HG03342 (cell line): ENCODE results near the gene ZNF410.
"Not testable (repeated sequence)": the region's sequence is repeated elsewhere in the genome, so short reads cannot be mapped to it uniquely, and the experiment has no call there.

ENCODE experiments used
- ATAC-seq: cut with Tn5 transposase; IDR thresholded peaks from one replicate; pipeline ENCODE4 v1.9.1; 2021; ENCODE audit warnings: mild to moderate bottlenecking, moderate library complexity; ENCODE audit not compliant: unreplicated experiment

ZNF410 gene

DNA sequence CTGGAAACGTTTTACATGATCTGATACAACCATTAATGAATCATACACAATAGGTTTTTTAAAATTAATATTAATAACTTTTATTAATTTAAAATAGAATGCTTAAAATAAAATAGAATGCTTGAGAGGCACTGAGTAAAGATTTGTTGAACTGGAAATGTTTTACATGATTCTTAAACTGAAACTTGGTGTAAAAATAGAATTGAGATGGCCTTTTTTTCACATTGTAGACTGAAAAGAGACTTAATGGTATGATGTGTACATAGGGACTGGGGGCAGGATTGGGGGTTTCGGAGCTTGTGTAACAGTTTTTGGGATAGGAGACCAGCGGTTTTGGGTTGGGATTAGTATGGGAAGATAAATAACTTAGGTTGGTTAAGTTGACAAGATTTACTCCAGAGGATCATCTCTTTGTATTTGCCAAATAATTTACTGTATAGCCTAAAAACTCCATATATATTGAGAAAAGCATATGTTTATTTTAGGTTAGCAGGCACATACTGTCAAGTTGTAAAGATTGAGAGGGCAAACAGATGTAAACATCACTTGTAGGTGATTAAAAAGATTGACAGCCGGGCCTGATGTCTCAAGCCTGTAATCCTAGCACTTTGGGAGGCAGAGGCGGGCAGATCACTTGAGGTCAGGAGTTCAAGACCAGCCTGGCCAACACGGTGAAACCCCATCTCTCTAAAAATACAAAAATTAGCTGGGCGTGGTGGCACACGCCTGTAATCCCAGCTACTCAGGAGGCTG, 2.0 kb upstream of the ZNF410 start:
- no peak for ATAC-seq

DNA sequence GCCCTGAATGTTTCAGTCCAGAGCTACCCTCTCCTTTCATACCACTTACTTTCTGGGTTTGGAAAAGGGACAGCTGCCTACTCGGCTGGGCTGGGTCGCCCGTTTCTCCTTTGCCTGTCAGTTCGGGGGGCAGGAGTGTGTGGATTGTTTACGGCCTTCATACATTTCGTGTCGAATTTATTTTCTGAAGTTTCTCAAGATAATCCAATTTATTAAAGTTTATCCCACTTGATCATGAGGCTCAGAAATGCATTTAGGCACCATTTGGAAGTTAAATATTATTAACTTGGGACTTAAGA, 608 bp downstream of the ZNF410 start:
- ATAC-seq: no peak

DNA sequence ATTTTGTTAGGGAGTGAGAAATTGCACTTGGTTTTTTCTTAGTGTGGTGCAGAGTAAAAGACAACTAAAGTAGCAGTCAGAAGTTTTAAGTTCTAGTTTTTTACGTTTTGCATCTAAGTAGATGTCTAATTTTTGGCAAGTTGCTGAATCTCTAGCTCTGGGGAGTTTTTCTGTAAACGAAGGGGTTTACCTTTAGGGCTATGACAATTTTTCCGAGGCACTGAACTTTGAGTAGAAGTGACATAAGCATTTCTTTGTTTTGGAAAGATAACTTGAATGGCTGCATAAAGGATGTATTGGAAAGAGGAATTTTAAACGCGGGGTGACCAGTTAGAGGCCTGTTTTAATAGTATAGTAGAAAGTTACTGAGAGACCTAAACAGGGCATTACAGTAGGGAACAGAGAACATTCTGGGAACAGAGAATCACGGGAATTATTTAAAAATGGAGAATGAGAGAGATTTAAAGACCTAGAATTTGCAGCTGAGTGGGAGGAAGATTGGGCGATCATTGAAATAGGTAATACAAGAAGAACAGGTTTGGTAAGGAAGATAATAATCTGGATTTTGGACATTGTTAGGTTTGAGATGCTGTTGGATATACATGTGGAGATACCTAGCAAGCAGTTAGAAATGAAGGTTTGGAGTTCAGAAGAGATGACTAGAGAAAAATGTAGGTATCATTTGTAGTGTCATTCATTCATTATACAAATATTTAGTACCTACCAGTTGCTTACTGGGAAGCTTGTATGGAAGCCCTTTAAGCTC, 1.2 kb downstream of the ZNF410 start:
- ATAC-seq: no peak

DNA sequence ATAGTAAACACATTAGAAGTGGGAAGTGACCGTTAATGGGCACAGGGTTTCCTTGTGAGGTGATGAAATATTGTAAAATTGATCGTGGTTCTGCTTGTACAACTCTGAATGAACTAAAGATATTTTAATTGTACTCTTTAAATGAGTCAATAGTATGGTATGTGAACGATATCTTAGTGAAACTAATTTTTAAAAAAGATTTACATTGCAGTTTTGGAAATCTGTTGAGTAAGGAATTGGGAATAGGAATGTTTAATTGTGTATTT, 1.7 kb downstream of the ZNF410 start:
- no peak for ATAC-seq

DNA sequence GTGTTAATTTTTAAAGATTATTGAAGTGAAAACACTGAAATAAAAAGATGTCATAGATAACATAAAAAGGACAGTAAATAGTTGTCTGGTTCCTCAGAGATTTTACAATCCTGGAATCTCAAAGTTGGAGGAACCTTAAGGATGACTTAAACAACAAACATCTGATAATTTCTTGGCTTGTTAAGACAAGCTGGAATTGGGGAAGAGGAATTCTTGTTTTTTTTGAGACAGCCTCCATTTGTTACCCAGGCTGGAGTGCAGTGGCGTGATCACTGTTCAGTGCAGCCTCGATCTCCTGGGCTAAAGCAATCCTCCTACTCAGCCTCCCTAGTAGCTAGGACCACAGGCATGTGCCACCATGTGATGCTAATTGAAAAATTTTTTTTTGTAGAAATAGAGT, 2.3 kb downstream of the ZNF410 start:
- ATAC-seq: no peak

DNA sequence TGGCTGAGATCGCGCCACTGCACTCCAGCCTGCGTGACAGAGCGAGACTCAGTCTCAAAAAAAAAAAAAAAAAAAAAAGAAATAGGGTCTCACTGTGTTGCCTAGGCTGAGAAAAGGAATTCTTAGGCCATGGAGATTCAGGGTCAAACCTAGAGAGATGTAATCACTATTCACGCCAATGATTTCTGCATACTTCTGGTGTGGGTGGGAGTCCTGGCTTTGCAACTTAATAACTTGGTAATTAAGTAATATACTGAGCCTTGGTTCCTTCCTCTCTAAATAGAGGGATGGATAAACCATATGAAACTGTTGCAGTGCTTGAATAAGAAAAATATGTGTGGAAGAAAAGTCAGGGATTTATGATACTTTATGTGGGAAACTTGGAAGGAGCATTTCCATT, 2.7 kb downstream of the ZNF410 start:
- no peak for ATAC-seq

DNA sequence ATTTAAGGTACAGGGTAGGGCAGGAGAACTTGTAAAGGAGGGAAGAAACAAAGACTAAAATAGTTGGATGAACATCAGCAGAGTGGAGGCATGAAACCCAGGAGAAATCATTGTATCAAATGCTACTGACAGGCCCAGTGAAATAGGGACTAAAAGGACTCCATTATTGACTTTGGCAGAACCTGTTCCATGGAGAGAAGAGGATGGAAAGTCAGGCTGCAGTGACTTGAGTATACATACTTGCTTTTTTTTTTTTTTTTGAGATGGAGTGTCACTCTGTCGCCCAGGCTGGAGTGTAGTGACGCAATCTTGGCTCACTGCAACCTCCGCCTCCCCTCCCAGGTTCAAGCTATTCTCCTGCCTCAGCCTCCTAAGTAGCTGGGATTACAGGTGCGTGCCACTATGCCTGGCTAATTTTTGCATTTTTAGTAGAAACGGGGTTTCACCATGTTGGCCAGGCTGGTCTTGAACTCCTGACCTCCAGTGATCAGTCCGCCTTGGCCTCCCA, 7.6 kb downstream of the ZNF410 start:
- not testable (repeated sequence) for ATAC-seq

DNA sequence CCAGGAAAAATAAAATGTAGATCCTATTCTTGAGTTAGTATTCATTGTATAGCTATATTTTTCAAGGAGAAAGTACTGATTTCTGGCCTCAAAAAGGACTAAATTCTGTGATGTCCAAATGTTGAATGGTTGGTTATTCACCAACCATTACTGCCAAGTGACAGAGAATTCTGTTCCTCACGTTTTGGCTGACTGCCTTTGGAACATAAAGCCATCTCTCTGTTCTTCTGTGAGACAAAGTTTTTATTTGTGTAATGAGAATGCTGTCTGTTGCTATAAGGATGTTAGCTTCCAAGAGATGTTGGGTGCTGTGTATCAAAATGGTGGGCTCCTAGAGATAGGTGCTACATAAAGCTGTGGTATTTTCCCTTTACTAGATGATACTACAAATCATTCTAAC, 9.3 kb downstream of the ZNF410 start:
- no peak for ATAC-seq

DNA sequence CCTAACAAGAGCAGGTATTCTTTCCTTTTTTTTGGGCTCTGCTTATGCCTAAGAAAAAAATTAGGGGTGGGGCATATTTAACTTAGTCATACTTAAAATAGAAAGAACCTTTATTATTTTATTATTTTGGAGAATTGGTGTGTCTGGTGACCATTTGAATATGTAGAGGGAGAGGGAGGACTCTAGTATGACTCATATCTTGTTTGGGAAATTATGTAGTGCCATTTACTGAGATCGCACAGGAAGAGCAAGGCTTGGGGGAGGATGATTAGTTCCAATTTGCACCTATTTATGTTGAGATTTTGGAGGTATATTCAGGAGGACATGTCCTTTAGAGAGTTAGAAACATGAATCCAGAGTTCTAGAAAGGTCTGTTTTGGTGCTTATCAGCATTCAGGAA, 9.9 kb downstream of the ZNF410 start:
- ATAC-seq: no peak

DNA sequence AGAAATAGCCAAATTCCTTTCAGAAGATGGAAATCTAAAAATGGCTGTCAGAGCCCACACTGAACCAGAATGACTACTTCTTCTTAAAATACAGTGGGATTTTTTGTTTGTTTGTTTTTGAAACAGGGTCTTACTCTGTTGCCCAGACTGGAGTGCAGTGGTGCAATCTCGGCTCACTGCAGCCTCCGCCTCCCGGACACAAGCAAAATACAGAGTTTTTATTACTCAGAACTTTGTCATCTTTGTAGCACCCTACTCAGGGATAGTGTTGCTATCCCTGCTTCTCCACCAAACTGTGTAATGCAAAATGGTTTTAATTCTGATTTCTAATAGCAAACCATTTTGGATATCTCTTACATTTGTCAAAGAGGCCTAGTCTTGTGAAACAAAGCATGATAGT, 16.4 kb downstream of the ZNF410 start:
- ATAC-seq: no peak

DNA sequence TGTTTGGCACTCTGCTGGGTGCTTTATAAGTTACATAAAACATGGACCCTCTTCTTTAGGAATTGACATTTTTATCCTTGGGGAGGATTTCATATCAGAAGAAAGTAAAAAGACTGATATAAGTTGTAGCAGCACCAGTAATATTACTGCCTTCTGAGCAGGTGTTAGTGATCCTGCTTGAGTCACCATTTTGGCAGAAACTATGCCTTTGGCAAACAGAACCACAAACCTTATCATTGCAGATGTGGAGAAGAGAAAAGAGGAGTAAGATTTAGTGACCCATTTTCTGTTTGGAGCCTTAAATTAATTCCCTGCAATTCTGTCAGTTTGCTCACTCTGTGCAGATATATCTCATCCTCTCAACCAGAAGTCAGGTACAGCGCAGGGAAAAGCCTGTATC, 23.0 kb downstream of the ZNF410 start:
- ATAC-seq: no peak

DNA sequence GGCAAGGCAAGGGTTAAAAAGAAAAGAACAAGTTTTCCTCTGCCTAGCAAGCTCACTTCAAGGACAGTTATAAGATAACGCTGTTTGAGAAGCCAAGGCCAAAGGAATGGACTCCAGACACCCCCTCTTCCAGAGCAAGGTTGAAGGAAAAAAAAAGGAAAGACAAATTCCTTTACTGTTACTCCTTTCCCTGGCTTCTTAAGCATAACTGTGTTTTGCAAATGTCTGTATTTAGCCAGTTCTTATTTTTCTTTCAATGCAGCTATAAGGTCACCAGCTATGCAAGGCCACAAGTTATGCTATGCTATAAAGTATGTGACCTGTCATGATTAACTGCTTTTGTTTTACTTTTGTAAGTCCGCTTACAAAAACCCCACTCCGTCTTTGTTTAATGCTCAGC, 26.6 kb downstream of the ZNF410 start:
- no peak for ATAC-seq

DNA sequence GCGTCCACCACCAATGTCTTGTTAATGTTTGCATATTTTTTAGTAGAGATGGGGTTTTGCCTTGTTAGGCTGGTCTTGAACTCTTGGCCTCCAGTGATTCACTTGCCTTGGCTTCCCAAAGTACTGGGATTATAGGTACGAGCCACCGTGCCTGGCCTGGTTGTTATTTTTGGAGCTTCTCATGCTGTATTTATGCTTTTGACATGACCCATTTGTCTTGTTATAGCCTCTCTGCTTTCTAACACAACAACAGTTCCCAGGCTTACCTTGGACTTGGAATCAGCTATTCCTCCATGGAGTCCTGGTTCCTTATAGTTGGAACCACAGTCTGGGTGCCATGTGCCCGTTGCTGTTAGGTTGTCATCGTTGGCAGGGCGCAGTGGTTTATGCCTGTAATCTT, 29.7 kb downstream of the ZNF410 start:
- ATAC-seq: no peak

DNA sequence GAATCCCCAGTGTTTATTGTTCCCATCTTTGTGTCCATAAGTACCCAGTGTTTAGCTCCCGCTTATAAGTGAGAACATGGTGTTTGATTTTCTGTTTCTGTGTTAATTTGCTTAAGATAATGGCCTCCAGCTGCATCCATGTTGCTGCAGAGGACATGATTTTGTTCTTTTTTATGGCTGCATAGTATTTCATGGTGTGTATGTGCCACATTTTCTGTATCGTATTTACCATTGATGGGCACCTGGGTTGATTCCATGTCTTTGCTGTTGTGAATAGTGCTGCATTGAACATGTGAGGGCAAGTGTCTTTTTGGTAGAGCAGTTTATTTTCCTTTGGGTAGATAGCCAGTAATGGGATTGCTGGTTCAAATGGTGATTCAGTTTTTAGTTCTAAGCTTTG, 32.8 kb downstream of the ZNF410 start:
- ATAC-seq: not testable (repeated sequence)

DNA sequence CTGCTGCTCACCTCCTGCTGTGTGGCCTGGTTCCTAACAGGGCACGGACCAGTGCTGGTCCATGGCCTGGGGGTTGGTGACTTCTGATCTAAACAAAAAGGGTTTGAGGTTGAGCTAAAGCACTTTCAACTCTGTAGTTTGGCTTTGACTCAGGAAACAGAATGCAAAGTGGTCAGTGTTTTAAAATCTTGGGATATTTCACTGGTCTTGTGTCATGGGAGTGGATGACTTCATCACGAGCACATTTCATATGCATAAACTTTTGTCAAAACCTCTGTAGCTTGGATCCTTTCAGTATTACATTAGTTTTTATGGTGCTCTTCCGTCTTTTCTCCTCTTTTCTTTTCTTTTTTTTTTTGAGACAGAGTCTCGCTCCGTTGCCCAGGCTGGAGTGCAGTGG, 37.7 kb downstream of the ZNF410 start:
- no peak for ATAC-seq

DNA sequence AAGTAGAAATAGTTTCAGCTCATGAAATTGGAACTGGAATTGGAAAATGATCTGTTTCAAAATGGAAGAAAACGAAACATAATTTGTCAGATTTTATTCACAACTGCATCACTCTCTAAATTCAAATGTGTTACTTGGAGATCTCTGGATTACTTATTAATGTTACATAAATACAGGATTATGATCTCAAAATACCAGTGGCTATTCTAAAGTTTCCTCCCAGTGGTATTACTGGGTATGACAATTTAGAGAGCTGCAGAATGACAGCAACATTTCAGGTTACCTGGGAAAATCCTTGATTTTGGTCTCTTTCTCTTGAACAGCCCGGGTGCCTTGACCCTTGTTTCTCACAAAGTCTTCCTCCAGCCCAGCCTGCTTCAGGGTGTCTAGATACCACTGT, 49.0 kb downstream of the ZNF410 start:
- ATAC-seq: no peak

DNA sequence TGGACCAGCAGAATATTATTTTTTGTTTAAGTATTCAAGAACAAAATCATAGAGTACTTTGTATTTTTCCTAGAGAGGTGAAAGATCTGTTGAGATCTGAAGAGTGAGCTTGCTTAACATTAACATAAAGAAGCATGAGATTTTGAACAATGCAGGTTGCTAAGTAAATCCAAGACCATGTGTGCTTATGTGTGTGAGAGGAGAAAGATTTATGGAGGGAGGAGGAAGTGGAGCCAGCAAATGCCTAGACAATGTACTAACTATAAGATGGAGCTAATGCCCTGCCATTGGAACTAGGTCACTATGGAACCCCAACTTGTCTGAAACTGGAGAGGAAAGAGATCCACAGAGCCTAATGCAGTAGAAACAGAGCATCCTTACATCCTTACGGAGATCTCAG, 49.9 kb downstream of the ZNF410 start:
- no peak for ATAC-seq

DNA sequence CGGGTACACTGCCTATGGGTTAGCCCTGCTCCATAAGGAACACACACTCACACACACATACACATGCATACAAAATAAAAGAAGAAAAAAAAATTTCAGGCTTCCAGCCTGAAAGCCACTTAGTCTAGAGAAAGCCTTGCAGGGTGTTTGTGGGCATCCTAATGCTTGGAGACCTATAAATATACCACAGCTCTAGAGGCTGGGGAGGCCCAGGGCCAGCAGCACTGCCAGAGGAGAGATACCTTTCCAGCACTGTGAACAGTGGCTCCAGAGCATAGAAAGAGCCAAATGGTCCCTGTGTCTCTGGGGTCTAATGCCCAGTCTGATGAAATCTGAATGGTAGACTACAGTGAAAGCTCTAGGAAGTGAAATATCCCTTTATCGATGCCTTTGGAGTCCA, 50.4 kb downstream of the ZNF410 start:
- no peak for ATAC-seq

DNA sequence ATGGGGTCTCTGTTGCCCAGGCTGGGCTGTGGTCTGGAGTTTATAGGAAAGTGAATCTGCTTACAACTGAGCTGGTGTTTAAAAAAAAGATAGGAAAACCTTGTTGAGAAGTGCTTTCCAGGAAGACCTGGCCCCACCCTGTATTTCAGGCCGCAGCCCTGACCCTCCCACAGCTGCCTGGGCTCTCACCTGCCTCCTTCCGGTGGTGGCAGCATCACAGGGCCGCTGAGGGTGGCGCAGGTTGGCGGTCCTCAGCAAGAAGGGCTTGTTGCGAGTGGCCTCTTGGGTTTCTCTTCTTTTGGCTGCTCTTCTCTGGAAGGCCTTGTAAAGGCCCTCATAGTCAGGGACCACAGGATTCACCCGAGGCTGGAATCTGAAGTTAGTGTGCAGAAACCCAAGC, 55.5 kb downstream of the ZNF410 start:
- no peak for ATAC-seq

DNA sequence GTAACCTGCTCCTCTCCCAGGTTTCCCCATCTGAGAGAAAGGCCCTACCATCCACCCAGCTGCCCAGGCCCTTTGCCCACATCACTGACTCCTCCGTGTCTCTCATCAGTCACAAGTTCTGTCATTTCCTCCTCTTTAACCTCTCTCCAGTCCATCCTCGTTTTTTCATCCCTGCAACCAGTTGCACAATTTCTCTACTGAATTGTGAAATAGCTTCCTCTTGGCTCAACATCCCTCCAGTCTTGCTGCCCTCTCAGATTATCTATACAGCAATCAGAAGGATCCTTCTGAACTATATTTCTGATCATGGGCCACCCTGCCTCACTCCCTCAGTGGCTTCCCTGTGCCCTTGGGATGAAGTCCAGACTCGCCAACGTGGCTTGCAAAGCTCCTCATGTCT, 56.4 kb downstream of the ZNF410 start:
- no peak for ATAC-seq

DNA sequence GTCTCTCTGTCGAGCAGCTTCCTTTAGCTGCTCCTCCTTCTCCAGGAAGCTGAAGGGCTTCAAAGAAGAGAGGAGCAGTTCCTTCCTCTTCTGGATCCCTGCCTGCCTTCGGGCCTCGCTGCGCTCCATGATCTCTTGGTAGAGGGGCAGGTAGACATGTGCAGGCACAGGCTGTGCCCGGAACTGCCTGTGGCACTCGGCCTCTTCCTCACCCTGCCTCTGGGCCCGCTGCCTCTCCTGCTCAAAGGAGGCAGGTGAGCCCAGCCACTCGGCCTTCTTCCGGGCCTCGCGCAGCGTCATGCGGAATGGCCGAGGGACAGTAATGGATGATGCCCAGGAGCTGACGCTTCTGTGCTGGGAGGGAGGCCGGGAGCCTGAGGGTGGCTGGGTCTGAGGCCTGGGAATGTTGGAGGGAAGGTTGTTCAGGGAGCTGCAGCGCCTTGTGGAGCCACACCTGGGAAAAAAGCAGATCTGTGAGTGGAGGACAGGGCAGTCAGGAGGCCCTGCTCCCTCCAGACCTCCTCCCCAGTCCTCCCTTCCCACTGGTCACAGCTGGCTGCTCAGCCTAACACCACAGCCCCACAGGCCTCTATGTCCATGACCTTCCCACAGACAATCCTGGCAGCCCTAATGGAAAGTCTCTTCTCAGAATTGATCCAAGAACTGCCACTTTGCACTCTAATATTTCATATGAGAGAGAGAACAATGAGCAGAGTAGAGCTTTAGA, 57.9 kb downstream of the ZNF410 start:
- ATAC-seq: no peak

DNA sequence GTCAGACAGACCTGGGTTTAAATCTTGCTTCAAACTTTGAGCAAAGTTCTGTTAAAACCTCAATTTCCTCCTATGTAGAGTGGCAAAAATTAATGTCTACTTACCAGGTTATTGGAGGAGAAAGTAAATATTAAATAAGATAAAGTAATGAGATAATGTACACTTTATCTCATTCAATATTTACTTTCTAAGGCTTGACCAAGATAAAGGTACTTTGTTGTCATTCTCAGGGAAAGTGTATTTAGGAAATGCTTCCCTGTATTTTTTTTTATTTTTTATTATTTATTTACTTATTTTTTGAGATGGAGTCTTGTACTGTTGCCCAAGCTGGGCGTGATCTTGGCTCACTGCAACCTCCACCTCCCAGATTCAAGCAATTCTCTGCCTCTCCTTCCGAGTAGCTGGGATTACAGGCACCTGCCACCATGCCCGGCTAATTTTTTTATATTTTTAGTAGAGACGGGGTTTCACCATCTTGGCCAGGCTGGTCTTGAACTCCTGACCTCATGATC, 58.6 kb downstream of the ZNF410 start:
- ATAC-seq: no peak
